Measurements from ENCODE around the gene CFAP97.
"Not testable (repeated sequence)": the region's sequence is repeated elsewhere in the genome, so short reads cannot be mapped to it uniquely, and the experiment has no call there.

The CFAP97 gene

GRCh38 chr4:185203486-185204237, at the start of gene CFAP97:
Gene CFAP97, minus strand, starts transcription at chr4:185204000. Its CDS starts 12,804 bp downstream, at chr4:185191196.
- DNase-seq = peak; percentile 93

DNA sequence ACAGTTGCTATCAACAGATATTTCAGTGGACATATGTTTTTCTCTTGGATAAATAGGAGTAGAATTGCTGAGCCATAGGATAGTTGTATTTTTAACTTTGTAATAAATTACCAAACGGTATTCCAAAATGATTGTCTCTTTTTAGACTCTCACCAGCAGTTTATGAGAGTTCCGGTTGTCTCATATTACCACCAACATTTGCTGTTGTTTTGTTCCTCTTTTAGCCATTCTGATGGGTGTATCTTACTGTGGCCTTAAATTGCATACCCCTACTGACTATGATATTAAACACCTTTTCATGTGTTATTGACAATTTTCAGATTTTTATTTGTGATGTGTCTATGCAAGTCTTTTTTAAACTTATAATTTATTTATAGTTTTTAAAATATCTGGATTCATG, 45.3 kb upstream of the CFAP97 start:
- no peak for DNase-seq

DNA sequence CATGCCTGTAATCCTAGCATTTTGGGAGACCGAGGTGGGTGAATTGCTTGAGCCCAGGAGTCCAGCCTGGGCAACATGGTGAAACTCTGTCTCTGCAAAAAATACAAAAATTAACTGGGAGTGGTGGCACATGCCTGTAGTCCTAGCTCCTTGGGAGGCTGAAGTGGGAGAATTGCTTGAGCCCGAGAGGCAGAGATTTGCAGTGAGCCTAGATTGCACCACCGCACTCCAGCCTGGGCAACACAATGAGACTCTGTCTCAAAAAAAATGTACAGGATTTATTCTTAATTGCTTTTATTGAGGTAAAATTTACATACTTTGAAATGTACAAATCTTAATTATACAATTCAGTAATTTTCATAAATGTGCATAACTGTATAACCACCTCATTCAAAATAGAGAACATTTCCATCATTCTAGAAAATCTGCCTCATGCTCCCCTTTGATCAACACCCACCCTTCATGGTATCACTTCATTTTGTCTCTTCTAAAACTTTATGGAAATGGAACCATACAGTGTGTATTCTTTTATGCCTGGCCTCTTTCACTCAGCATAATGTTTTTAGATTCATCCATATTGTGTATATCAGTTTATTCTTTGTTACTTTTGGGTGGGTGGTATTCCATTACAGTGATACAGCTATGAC, 44.7 kb upstream of the CFAP97 start:
- DNase-seq = no peak

DNA sequence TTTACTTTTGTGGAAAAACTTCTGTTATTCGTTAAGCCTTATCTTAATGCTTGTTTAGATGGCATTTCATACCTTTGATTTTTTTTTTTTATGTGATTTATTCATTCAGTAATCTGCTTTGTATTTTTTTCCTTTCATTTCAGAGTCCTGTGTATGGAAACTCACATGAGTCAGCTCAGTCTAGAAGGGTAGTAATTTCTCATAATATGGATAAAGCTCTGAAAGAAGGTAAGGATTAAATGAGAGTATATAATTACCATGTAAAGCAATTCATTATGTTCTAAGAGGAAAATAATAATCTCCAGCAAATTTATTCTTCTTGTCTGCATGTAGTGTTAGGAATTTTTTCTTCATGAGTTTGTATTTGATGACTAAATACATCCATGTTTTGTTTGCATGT, 43.4 kb upstream of the CFAP97 start:
- DNase-seq = no peak

DNA sequence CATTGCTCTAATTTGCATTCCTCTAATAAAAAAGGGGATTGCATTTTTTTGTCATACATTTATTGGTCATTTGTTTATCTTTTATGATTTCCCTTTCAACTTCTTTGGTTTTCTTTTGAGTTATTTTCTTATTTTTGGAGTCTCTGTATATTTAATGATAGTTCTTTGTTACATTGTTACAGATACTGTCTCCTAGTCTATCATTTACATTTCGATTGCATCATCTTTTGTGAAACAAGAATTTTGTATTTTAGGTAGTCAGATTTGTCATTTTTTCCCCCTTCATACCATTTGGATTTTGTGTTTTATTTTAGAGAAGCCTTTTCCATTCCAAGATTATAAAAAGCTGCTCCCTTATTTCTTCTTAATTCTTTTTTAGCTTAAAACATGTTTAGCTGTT, 42.7 kb upstream of the CFAP97 start:
- no peak for DNase-seq

DNA sequence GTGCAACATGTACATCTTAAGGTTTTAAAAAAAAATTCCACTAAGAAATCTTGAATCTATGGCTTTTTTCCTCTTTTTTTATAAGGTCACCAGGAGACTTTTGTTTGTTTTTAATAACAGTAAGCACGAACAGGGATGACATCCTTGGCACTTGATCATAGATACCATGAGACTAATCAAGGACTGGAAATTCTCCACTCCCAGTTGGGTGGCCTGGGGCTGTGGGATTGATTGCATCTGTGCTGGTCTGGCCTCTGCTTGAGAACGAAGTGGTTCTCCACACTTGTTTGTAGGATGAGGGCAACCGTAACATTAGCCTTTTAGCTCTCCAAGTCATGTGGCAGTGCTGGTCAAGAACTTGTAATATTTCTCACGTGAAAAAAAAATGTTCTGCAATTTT, 41.0 kb upstream of the CFAP97 start:
- DNase-seq = no peak

GRCh38 chr4:185243879-185244278, 40.1 kb upstream of the CFAP97 start:
- DNase-seq = no peak

DNA sequence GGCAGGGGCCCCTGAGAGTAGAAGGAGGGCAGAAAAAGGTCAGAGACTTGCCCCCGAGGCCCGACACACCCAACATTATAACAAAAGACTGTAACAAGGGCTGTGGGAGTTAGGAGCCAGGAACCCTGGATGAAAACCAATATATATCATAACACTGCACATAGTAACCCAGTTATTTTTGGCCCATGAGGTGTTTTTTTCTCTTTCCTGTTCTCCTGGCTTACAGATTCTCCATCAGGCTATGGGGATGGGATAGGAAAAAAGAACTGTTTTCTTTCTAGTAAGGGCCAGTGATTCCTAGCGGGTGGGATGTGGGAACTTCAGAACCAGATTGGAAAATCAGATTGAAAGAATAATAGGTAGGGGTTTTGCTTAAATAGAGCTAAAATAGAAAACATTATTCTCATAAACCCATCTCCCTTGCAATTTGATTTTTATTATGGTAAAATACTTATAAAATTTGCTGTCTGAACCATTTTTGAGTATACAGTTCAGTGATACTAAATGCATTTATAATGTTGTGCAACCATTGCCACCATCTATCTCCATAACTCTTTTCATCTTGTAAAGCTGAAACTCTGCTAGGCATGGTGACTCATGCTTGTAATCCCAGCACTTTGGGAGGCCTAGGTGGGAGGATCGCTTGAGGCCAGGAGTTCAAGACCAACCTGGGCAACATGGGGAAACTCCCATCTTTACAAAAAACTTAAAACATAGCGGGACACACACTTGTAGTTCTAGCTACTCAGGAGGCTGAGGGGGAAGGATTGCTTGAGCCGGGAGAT, 39.1 kb upstream of the CFAP97 start:
- no peak for DNase-seq

GRCh38 chr4:185240486-185240885, 36.7 kb upstream of the CFAP97 start:
- not testable (repeated sequence) for DNase-seq

GRCh38 chr4:185238750-185239149, 35.0 kb upstream of the CFAP97 start:
- no peak for DNase-seq

DNA sequence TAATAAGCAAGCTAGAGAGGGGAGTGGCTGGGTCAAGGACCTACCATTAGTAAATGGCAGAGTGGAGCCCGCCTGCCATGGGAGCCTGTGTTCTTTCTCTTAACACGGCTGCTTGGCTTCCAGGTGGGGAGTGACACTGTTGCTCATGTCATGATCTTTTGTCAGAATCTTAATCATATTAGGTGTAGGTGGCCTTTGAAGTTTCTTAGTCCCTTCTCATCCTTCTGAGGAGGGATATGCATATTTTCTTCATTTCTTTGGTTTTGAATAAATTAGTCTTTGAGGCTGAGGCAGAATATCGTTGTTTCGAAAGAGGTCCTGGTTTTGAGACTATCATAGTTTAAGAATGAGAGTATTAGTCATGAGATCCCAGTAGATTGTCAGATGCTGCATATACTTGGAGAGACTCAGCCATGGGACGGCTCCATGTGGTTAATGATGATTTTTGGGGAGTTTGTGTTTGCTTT, 34.4 kb upstream of the CFAP97 start:
- DNase-seq = no peak

GRCh38 chr4:185237175-185237574, 33.4 kb upstream of the CFAP97 start:
- no peak for DNase-seq

- peak; percentile 8 for DNase-seq
Measured at GRCh38 chr4:185235843-185236503, 32.2 kb upstream of the CFAP97 start.

- no peak for DNase-seq
Measured at GRCh38 chr4:185235119-185235842, 31.5 kb upstream of the CFAP97 start.

- DNase-seq = no peak
Measured at GRCh38 chr4:185232370-185232769, 28.6 kb upstream of the CFAP97 start.

- DNase-seq = no peak
Measured at GRCh38 chr4:185229021-185229818, 25.4 kb upstream of the CFAP97 start.

DNA sequence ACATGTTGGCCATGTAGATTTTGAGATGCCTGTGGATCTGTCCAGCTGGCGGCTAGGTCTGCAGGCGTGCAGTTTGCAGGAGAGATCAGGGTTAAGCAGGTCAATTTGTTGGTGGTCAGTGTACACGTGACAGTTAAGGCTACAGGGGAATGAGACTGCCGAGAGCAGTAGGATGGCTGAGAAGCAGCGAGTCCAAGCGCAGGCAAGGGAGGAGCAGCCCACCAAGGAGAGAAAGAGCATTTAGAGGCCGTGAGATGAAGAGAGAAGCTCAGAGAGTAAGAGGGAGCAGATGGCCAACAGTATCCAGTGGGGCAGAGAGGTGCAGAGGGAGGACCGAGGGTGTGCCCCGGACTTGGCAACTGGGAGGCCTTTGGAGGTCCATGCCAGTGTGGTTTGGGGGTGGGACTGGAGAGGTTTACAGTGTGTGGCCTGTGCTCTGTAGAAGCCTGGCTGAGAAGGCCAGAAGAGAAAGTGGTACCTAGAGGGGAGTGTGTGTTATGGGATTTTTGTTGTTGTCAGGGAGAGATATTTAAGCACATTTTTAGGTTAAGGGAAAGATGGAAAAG, 24.0 kb upstream of the CFAP97 start:
- DNase-seq = no peak

DNA sequence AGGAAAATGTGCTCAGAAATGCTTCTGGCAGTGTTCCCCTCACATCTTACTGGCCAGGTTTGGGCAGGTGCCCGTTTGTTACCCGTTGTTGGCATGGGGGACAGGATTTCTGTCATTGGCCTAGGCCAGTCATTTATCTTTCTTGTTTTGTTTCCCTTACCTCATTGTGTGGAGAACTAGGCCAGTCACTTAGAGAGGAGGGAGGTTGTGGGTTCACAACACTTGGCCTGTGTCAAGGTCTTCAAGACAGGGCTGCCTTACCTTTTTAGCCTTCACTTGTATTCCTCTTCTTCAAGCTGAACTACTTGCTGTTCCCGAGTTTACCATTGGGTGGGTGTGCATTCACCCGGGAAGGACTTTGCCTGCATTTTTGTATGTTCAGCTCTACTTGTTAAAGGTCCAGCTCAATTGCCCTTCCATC, 23.3 kb upstream of the CFAP97 start:
- no peak for DNase-seq

DNA sequence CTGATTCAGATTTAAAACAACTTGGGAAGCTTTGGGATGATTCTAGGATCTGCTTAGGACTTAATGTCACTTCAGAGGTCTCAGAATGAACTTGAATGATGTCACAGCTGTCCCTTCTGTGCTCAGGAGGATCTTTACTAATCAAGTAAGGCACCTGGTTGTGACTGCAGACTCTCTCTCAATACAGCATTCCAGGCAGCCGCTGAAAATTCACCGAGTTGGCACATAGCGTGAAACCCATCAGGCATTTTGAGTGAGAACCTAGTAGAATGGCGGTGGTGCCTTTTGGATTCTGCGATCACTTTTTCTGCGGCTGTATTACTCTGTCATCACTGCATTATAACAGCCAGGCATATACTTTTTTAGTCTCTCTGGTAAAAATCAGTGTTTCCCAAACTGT, 22.1 kb upstream of the CFAP97 start:
- DNase-seq = no peak

DNA sequence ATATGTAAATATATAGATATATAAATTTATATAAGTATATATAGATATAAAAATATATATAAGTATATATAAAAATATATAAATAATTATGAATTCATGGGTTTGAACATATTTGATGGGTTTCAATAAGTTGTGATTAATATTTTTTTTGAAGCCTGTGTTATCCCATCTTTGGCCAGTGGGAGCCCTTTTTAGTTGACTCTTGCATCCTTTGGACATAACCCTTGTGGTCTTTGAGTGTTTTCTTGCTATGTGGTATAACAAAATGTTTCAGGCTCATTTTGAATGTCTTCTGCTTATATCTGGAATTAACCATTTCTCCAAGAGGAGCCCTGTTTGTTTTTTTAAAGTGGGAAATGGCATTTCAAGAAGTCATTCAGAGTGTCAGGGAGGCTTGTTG, 20.8 kb upstream of the CFAP97 start:
- DNase-seq = no peak

- no peak for DNase-seq
Measured at GRCh38 chr4:185222598-185222997, 18.8 kb upstream of the CFAP97 start.

All from hematopoietic multipotent progenitor cell treated with erythropoietin and hydrocortisone succinate and interleukin-3 and kit ligand, for 4 days (in vitro differentiated cells).